ENCODE results near the gene SWT1. TPM values are rescaled to one million over a fixed set of nuclear protein-coding genes. Genes with fewer than 3 reads are reported as not detected.

The SWT1 gene
- total RNA-seq, 1 experiment from 2014 or later: 3.6 TPM

DNA sequence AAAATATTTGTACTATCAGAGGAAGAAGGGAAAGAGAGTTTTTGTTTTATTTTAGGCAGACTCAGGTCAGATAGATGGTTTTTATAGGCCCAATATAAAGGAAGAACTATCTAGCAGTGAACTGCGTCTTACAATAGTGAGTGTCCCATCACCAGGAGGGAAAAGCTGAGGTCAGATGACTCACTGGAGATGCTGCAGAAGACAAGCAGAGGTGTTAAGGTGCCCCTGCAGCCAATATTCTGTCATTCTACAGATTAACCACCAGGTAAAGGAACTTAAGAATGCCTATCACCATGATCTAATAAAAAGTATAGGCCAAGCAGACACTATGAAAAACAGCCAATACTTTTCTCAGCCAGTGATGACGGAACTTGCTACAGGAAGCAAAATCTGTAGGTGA is 130.5 kb downstream of the SWT1 start:
- intact Hi-C loops (cut with micrococcal nuclease; ENCODE audit: unreplicated experiment): no loop called here
- Histone ChIP-seq H3K36me3 (ENCODE audit: low read depth) (no peaks in the 10 kb centered on the region), H3K4me1 (replicated peaks; ENCODE audit: insufficient read depth) (no peaks in the 10 kb centered on the region), H3K79me2 (ENCODE audit: low read depth) (no peaks in the 10 kb centered on the region), H3K4me2 (no peak overlapping the region), H3K27ac (no peak overlapping the region), H2AFZ (no peak overlapping the region), H4K20me1 (ENCODE audit: insufficient read depth) (no peaks in the 10 kb centered on the region), H3K27me3 (ENCODE audit: insufficient read depth, low read depth) (no peaks in the 10 kb centered on the region), H3K9me3 (ENCODE audit: insufficient read depth, low read depth) (no peaks in the 10 kb centered on the region), H3F3A (ENCODE audit: insufficient read depth, low read depth) (no peaks in the 10 kb centered on the region), H3K9me2 (ENCODE audit: insufficient read depth) (no peaks in the 10 kb centered on the region), H3K4me3 (no peak overlapping the region)
- ChIA-PET POLR2A (ENCODE audit: unreplicated experiment) (no interaction called here), CTCF (no interaction called here)
- TF ChIP-seq EZH2 (IDR thresholded peaks at IDR 0.05; ENCODE audit: low read depth): no peak
- TF ChIP-seq, protein P1, sequence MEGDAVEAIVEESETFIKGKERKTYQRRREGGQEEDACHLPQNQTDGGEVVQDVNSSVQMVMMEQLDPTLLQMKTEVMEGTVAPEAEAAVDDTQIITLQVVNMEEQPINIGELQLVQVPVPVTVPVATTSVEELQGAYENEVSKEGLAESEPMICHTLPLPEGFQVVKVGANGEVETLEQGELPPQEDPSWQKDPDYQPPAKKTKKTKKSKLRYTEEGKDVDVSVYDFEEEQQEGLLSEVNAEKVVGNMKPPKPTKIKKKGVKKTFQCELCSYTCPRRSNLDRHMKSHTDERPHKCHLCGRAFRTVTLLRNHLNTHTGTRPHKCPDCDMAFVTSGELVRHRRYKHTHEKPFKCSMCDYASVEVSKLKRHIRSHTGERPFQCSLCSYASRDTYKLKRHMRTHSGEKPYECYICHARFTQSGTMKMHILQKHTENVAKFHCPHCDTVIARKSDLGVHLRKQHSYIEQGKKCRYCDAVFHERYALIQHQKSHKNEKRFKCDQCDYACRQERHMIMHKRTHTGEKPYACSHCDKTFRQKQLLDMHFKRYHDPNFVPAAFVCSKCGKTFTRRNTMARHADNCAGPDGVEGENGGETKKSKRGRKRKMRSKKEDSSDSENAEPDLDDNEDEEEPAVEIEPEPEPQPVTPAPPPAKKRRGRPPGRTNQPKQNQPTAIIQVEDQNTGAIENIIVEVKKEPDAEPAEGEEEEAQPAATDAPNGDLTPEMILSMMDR (conservative IDR thresholded peaks at IDR 0.05): no peak
- no TSS peak for BruUV-seq (replicated peaks)
- no peak for DNase-seq

DNA sequence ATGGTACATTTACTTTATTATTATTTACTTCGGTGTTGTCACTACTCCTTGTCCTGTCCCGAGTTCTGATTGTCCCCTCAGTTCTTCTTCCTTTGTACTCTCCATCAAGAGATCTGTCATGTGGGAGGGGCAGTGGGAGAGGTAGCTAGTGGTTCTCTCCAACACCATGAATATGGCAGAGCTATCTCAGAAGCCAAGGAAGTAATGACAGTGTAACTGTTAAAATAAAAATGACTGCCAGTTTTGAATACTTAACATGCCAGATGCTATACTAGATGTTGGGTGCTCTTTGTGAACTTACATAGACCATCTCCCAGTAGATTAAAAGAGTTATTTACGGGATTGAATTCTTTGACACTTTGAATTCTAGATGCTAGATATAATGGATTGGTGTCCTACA is 131.5 kb downstream of the SWT1 start:
- H3K4me1 ChIP-seq (replicated peaks; ENCODE audit: insufficient read depth): no peaks in the 10 kb centered on the region
- no peak for DNase-seq

DNA sequence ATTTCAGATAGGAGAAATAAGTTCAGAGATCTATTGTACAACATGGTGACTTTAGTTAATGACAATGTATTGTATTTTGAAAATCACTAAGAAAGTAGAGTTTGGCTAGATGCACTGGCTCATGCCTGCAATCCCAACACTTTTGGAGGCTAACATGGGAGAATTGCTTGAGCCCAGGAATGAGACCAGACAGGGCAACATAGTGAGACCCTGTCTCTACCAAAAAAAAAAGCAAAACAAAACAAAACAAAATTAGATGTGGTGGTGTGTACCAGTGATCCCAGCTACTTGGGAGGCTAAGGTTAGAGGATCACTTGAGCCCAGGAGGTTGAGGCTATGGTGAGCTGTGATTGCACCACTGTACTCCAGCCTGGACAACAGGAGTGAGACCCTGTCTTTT is 132.9 kb downstream of the SWT1 start:
- no peak overlapping the region for H2AFZ ChIP-seq

More for the DNA sequence above, 131.5 kb downstream of the SWT1 start:
- no peak overlapping the region for H3K4me3 ChIP-seq
- no peak overlapping the region for H3K4me2 ChIP-seq
- TF ChIP-seq EZH2 (IDR thresholded peaks at IDR 0.05; ENCODE audit: low read depth): no peak
- TF ChIP-seq, protein P1 (conservative IDR thresholded peaks at IDR 0.05): no peak
- H3K9me3 ChIP-seq (ENCODE audit: insufficient read depth, low read depth): no peaks in the 10 kb centered on the region
- no peaks in the 10 kb centered on the region for H3K79me2 ChIP-seq (ENCODE audit: low read depth)
- no peaks in the 10 kb centered on the region for H3K36me3 ChIP-seq (ENCODE audit: low read depth)
- POLR2A ChIA-PET (ENCODE audit: unreplicated experiment): no interaction called here
- intact Hi-C loops (cut with micrococcal nuclease; ENCODE audit: unreplicated experiment): no loop called here
- H3K27me3 ChIP-seq (ENCODE audit: insufficient read depth, low read depth): no peaks in the 10 kb centered on the region
- no TSS peak for BruUV-seq (replicated peaks)
- H3K9me2 ChIP-seq (ENCODE audit: insufficient read depth): no peaks in the 10 kb centered on the region
- H2AFZ ChIP-seq: no peak overlapping the region
- CTCF ChIA-PET: no interaction called here
- H3F3A ChIP-seq (ENCODE audit: insufficient read depth, low read depth): no peaks in the 10 kb centered on the region
- H3K27ac ChIP-seq: no peak overlapping the region
- no peaks in the 10 kb centered on the region for H4K20me1 ChIP-seq (ENCODE audit: insufficient read depth)

More for the DNA sequence above, 132.9 kb downstream of the SWT1 start:
- Histone ChIP-seq H3K27me3 (ENCODE audit: insufficient read depth, low read depth) (no peaks in the 10 kb centered on the region), H3K9me3 (ENCODE audit: insufficient read depth, low read depth) (no peaks in the 10 kb centered on the region), H4K20me1 (ENCODE audit: insufficient read depth) (no peaks in the 10 kb centered on the region), H3K4me2 (no peak overlapping the region), H3F3A (ENCODE audit: insufficient read depth, low read depth) (no peaks in the 10 kb centered on the region), H3K36me3 (ENCODE audit: low read depth) (no peaks in the 10 kb centered on the region), H3K4me3 (no peak overlapping the region), H3K79me2 (ENCODE audit: low read depth) (no peaks in the 10 kb centered on the region), H3K9me2 (ENCODE audit: insufficient read depth) (no peaks in the 10 kb centered on the region), H3K4me1 (replicated peaks; ENCODE audit: insufficient read depth) (no peaks in the 10 kb centered on the region), H3K27ac (no peak overlapping the region)
- DNase-seq: no peak
- POLR2A ChIA-PET (ENCODE audit: unreplicated experiment): no interaction called here
- CTCF ChIA-PET: no interaction called here
- intact Hi-C loops (cut with micrococcal nuclease; ENCODE audit: unreplicated experiment): no loop called here
- no peak for TF ChIP-seq EZH2 (IDR thresholded peaks at IDR 0.05; ENCODE audit: low read depth)
- TF ChIP-seq, protein P1 (conservative IDR thresholded peaks at IDR 0.05): no peak
- BruUV-seq (replicated peaks): no TSS peak
